Neural progenitor cell (in vitro differentiated cells): ENCODE results near the gene TSR1.

Experiments
- CTCF ChIP-seq: fragments of 200-600 bp; sonication (generic); IDR thresholded peaks from 2 replicates; pipeline ENCODE4 v1.5.1; 2017; ENCODE audit warnings: antibody characterized with exemption, mild to moderate bottlenecking
- EZH2 ChIP-seq: fragments of 200-600 bp; sonication (generic); IDR thresholded peaks from 2 replicates; pipeline ENCODE4 v1.6.1; 2017; ENCODE audit warnings: antibody characterized with exemption, mild to moderate bottlenecking, moderate library complexity
- EZH2phosphoT487 ChIP-seq: fragments of 200-600 bp; sonication (generic); IDR thresholded peaks from 2 replicates; pipeline ENCODE4 v1.6.1; 2017; ENCODE audit warnings: antibody characterized with exemption

- no peak for TF ChIP-seq CTCF
- no peak for TF ChIP-seq EZH2
- no peak for TF ChIP-seq EZH2phosphoT487
Measured at GRCh38 chr17:2372180-2372579, 35.9 kb upstream of the TSR1 start.
